Type B pancreatic cell (in vitro differentiated cells): Measurements from ENCODE around the gene HOXA7. TPM values are rescaled to one million over a fixed set of nuclear protein-coding genes. Genes with fewer than 3 reads are reported as not detected.

Source experiments
- DNase-seq: peaks from one replicate; pipeline ENCODE4 v3.0.0; 2021; ENCODE audit warnings: mixed read lengths; ENCODE audit not compliant: unreplicated experiment; ENCODE audit errors: extremely low spot score
- H3K27ac Mint-ChIP-seq: 2 replicates; pipeline ENCODE4 v1.8.0; 2021; ENCODE audit warnings: mild to moderate bottlenecking, mixed read lengths
- H3K27me3 Mint-ChIP-seq: 2 replicates; pipeline ENCODE4 v1.8.0; 2021; ENCODE audit warnings: mixed read lengths
- H3K36me3 Mint-ChIP-seq: 2 replicates; pipeline ENCODE4 v1.8.0; 2021; ENCODE audit warnings: mixed read lengths
- H3K4me1 Mint-ChIP-seq: one replicate; pipeline ENCODE4 v1.8.0; 2021; ENCODE audit warnings: mixed read lengths; ENCODE audit not compliant: unreplicated experiment
- H3K4me3 Mint-ChIP-seq: 2 replicates; pipeline ENCODE4 v1.8.0; 2021; ENCODE audit warnings: mild to moderate bottlenecking, mixed read lengths
- H3K9me3 Mint-ChIP-seq: 2 replicates; pipeline ENCODE4 v1.8.0; 2021; ENCODE audit warnings: mixed read lengths
- CTCF ChIP-seq: fragments of 200-600 bp; sonication (generic); conservative IDR thresholded peaks from 2 replicates; pipeline ENCODE4 v1.5.0; 2021; ENCODE audit warnings: antibody characterized with exemption, mild to moderate bottlenecking
- total RNA-seq: library from RNA; stranded (reverse); gene quantifications from 2 replicates; pipeline ENCODE4 v1.2.1, GENCODE V29; 2021; ENCODE audit warnings: low replicate concordance

The HOXA7 gene
- total RNA-seq, 1 donor from 2014 or later = 6.2 TPM

- H3K4me3 Mint-ChIP-seq = no peak overlapping the region
- peaks cover 95% of the 10 kb centered on the region for H3K27me3 Mint-ChIP-seq
- H3K4me1 Mint-ChIP-seq = peaks cover 12% of the 10 kb centered on the region
- DNase-seq = no peak
- H3K27ac Mint-ChIP-seq = no peak overlapping the region
- TF ChIP-seq CTCF = no peak
- H3K9me3 Mint-ChIP-seq = no peaks in the 10 kb centered on the region
- H3K36me3 Mint-ChIP-seq = no peaks in the 10 kb centered on the region
Observed at GRCh38 chr7:27202862-27203134, 46.3 kb upstream of the HOXA7 start.

- Mint-ChIP-seq H3K9me3 (no peaks in the 10 kb centered on the region), H3K27me3 (peaks cover 95% of the 10 kb centered on the region), H3K36me3 (no peaks in the 10 kb centered on the region), H3K27ac (no peak overlapping the region), H3K4me1 (peaks cover 12% of the 10 kb centered on the region), H3K4me3 (peak overlapping the region; percentile 86)
- DNase-seq = peak; percentile 55
- no peak for TF ChIP-seq CTCF
Observed at GRCh38 chr7:27202018-27202861, 45.8 kb upstream of the HOXA7 start.

GRCh38 chr7:27201580-27202017, 45.1 kb upstream of the HOXA7 start:
- Mint-ChIP-seq H3K4me1 (peaks cover 12% of the 10 kb centered on the region), H3K9me3 (no peaks in the 10 kb centered on the region), H3K4me3 (peak overlapping the region; percentile 86), H3K27ac (no peak overlapping the region), H3K27me3 (peaks cover 95% of the 10 kb centered on the region), H3K36me3 (no peaks in the 10 kb centered on the region)
- TF ChIP-seq CTCF = no peak
- peak; percentile 65 for DNase-seq

GRCh38 chr7:27200761-27201579, 44.5 kb upstream of the HOXA7 start:
- H3K4me3 Mint-ChIP-seq = peak overlapping the region; percentile 86
- no peaks in the 10 kb centered on the region for H3K36me3 Mint-ChIP-seq
- DNase-seq = peak; percentile 49
- peaks cover 11% of the 10 kb centered on the region for H3K4me1 Mint-ChIP-seq
- no peak for TF ChIP-seq CTCF
- peak overlapping the region; percentile 29 for H3K27ac Mint-ChIP-seq
- no peaks in the 10 kb centered on the region for H3K9me3 Mint-ChIP-seq
- peaks cover 95% of the 10 kb centered on the region for H3K27me3 Mint-ChIP-seq

- Mint-ChIP-seq H3K27me3 (peaks cover 95% of the 10 kb centered on the region), H3K4me3 (peak within 1 kb of the TSS; percentile 89), H3K9me3 (no peaks in the 10 kb centered on the region), H3K4me1 (peaks cover 7% of the 10 kb centered on the region), H3K27ac (peak within 1 kb of the TSS; percentile 29), H3K36me3 (no peaks in the 10 kb centered on the region)
- no peak for TF ChIP-seq CTCF
- peak; percentile 69 for DNase-seq
Observed at GRCh38 chr7:27199849-27200760, 43.6 kb upstream of the HOXA7 start, which contains the start of gene HOXA13. Gene HOXA13, minus strand, starts transcription at chr7:27200091. Its CDS starts 14 bp downstream, at chr7:27200077.
